Measurements from ENCODE around the gene PDRG1.
"Not testable (repeated sequence)": the region's sequence is repeated elsewhere in the genome, so short reads cannot be mapped to it uniquely, and the experiment has no call there.

Gene PDRG1

GRCh38 chr20:31925631-31926030 lies 26.2 kb downstream of the PDRG1 start:
- no peak for DNase-seq

DNA sequence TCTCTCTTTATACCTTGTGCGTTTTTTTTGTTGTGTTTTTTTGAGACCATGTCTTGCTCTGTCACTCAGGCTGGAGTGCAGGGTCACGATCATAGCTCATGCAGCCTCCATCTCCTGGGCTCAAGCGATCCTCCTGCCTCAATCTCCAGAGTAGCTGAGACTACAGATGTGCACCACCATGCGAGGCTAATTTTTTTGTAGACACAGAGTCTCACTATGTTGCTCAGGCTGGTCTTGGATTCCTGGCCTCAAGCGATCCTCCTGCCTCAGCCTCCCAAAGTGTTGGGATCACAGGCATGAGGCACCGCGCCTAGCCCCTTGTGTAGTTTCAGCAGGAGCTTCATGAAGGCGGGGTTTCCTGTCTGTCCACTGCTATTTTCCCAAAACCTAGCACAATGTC lies 27.3 kb downstream of the PDRG1 start:
- no peak for DNase-seq

GRCh38 chr20:31923388-31924331 lies 28.2 kb downstream of the PDRG1 start:
- no peak for DNase-seq

DNA sequence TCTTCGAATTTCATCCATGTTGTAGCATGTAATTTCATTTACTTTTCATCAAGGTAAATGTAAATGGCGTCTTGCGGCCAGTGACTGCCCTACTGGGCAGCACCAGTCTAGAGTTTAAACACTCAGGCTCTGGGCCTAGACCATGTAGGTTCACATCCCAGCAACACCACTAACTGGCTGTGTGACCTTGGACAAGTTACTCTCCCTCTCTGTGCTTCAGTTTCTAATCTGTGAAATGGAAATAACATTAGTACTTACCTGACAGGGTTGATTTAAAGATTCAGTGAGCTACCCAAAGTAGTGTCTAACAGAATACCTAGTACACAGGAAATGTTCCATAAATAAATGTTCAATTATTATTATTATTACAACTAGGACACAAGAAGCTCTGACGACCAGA lies 29.3 kb downstream of the PDRG1 start:
- DNase-seq, result no peak

DNA sequence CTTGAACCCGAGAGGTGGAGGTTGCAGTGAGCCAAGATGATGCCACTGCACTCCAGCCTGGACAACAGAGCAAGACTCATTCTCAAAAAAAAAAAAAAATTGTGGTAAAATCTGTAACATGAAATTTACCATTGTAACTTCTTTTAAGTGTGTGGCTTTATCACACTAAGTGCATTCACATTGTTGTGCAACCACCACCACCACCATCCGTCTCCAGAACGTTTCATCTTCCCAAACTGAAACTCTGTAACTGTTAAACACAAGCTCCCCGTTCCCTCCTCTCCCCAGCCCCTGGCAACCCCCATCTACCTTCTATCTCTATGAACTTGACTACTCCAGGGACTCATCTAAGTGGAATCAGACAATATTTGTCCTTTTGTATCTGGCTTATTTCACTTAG lies 29.7 kb downstream of the PDRG1 start:
- DNase-seq, result no peak

GRCh38 chr20:31921480-31921879 lies 30.4 kb downstream of the PDRG1 start:
- not testable (repeated sequence) for DNase-seq

- no peak for DNase-seq
These were observed 31.5 kb downstream of the PDRG1 start for GRCh38 chr20:31920275-31920855.

GRCh38 chr20:31919410-31920155 lies 32.3 kb downstream of the PDRG1 start:
- DNase-seq, result no peak

DNA sequence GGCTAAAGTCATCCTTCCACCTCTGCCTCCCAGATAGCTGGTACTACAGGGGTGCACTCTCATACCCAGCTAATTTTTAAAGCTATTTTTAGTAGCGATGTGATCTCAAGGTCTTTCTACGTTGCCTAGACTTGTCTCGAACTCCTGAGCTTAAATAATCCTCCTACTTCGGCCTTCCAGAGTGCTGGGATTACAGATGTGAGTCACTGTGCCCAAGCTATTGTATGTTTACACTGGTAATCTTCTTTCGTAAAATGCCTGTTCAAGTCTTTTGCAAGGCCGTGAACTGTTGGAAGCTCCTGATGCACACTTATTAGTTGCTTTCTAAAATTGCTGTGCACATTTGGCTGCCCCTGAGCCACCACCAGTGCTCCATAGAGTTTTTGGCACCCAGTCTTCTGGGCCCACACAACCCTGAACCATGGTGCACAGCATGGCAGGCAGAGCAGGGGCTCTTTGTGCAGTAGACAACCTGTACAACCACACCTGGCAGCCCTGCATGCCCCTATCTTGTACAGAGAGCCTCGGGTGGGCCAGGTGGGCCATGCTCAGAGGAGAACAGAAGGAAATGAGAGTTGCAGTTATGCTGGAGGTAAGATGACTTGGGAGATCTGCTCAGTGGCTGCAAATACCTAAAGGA lies 33.3 kb downstream of the PDRG1 start:
- DNase-seq, result no peak

DNA sequence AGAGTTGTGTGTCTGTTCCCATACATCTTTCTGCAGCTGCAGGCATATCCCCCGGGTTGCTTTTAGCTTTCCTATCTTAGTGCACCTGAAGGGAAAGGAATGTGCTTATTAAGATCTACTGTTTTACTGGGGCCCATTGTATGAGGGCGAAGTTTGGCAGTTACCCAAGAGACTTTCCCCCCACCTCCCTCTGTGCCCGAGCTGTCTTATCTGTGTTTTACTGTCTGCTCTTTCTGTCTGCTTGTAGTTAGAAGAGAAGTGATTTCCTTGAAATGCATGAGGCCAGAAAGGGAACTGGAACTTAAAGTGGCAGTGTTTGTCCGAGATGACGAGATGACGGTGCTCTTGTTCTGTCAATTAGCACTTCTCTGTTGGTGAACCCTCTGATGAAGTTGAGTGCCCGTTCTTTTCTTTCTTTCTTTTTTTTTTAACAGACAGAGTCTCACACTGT lies 33.9 kb downstream of the PDRG1 start:
- DNase-seq, result not testable (repeated sequence)

DNA sequence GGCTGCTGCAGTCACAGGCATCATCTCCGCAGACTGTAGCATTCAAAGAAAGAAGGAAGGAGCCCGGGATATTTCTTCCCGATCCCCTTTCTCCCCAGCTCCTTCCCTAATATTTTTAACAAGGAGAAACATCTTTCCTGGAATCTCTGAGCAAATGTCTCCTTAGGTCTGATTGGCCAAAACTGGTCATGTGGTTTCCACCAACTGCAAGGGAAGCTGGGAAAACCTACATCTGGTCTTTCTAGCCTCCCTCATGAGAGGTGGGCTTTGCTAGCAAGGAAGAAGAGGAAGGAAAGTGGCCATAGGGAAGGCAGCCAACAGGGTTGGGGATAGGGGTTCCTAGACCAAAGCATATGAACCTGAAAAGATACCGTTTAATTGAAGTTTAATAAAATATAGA lies 35.1 kb downstream of the PDRG1 start:
- DNase-seq, result no peak

DNA sequence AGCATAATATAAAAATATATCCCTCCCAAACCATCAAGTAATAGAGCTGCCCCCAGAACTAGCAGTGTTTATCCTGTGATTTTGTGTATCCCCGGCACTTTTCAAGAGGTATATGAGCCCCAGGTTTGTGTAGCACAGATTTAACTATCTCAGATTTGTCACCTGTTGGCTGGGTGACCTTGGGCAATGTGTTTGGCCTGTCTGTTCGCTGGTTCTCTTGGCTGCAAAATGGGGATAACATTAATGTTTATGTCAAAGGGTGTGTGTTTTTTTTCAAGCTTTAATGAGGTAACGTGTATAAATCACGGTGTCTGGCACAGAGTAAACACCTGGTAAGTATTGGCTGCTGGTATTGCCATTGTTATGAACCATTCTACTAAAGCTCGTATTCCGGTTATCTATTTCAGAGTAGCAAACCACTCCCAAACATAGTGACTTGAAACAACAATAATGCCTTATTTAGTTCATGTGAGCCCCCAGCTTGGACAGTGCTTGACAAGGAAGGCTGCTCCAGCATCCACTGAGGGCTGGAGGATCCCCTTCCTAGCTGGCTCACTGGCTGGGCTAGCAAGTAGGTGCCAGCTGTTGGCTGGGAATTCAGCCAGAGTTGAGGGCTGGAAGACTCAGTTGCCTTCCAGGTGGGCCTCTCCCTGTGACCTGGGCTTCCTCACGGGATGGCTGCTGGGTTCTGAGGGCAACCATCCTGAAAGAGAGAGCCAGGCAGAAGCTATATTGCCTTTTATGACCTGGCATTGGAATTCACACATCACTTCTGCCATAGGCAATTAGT lies 36.2 kb downstream of the PDRG1 start:
- no peak for DNase-seq

DNA sequence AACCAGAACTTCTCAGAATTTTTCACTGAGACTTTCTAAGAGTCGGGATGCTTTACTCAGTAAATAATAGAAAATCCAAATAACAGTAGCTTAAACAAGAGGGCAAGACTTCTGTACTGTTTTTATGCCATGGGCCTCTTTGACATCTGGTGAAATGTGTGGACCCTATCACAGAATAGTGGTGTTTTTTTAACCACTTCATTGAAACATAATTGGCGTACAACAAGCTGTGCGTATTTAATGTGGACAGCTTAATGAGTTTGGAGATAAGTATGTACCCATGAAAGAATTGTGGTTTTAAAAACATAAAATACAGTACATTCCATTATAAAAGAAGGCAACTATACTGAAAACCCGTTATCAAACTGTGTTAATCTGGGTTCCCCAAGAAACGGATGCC lies 37.7 kb downstream of the PDRG1 start:
- no peak for DNase-seq

DNA sequence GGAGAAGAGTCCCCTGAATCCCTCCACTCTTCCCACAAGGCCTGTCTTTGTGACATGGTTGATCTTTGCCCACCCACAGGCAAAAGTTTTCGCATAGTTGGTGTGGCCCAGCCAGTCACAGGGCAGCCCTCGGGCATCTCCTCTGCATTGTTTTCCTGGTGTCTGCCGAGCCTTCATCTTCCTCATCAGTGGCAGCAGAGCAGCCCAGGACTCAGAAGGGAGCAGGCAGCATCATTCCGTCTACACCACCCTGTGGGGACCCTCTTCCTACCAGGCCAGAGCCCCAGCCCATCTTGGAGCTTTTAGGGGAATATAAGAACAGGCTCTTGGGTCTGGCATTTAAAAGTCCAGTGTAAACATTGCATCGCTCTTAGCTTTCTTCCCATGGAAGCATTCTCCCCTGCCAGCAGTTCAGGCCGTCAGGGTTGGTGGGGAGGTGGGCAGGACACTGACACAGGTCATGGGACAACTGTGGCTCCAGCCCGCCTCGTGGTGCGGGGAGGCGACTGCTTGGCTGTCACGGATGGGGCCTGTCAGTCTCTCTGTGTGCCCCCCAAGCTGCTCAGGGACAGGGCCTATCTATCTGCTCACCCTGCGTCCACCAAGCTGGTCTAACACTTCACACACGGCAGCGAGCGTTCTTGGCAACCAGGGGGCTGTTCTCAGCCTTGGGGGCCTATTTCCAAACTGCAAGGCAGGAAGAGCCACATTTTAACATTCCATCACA lies 38.3 kb downstream of the PDRG1 start:
- no peak for DNase-seq

DNA sequence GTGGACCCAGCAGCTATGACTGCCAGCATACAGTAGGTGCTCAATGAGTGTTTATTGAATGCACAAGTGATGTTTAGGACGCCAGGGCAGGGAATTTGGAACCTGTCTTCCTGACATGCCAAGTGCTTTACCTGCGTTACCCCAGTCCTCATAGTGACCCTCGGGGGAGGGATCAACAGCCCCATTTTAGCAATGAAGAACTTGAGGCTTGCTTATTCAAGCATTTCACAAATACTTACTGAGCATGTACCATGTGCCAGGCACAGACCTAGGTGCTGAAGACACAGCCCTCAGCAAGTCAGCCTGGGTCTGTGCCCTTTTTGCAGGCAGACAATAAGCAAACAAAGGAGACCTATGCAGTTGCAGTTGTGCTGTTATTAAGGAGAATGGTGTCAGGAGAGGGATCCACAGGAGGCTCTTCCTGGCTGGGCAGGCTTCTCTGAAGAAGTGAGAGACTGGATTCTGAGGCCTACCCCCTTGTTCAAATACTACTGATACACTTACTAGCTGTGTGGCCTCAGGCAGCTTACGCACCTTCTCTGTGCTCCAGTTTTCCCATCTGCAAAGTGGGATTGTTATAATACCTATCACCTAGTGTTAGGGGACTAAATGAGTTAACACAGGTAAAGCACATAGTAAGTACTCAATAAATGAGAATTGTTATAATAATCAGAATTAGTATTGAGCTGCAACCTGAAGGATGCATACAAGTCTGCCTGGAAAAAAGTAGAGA lies 41.6 kb downstream of the PDRG1 start:
- no peak for DNase-seq

DNA sequence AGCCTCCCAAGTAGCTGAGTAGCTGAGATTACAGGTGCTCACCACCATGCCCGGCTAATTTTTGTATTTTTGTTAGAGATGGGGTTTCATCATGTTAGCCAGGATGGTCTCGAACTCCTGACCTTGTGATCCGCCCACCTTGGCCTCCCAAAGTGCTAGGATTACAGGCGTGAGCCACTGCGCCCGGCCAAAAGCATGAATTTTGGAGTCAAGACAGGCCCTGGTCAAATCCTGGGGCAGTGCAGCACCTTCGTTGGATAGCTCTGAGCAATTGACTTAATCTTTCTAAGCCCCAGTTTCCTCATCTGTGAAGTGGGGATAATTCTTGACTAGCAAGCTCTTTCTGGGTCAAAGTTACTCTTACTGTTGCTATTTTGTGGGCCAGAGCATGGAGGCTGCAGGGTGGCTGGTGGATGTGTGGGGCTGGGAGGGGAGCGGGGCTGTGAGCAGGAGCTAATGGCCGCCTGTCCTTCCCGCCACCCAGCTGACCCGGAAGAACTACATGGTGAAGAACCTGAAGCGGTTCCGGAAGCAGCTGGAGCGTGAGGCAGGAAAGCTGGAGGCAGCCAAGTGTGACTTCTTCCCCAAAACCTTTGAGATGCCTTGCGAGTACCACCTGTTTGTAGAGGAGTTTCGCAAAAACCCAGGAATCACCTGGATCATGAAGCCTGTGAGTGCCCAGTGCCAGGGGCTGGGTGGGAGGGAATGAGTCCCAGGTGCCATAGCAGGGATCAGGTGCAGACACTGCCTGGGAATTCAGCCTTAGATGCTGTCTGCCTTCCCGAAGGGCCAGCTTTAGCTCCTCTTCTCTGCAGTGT lies 42.4 kb downstream of the PDRG1 start:
- no peak for DNase-seq

- DNase-seq, result no peak
These were observed 43.4 kb downstream of the PDRG1 start for GRCh38 chr20:31908424-31908823.

- no peak for DNase-seq
These were observed 43.8 kb downstream of the PDRG1 start for GRCh38 chr20:31908016-31908415.

GRCh38 chr20:31907046-31907445 lies 44.8 kb downstream of the PDRG1 start:
- DNase-seq, result no peak

DNA sequence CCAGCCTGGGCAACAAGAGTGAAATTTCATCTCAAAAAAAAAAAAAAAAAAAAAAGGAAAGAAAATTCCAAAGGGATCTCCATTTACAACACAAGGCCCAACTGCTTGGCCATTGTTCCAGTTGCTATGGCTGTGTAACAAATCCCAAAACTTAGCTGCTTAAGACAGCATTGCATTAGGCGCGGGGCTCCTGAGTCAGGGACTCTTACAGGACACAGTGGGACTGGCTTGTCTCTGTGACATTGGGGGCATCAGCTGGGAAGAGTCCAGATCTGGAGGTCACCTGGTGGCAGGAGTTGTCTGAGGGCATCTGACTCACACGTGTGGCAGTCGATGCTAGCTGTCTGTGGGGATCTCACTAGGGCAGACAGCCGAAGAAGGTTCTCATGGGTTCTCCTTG lies 45.8 kb downstream of the PDRG1 start:
- no peak for DNase-seq
